ENCODE results near the gene P2RY1.

GRCh38 chr3:152830245-152830644, 4.7 kb upstream of the P2RY1 start:
- TF ChIP-seq CTCF (IDR thresholded peaks at IDR 0.05), result no peak
- TF ChIP-seq POLR2A (IDR thresholded peaks at IDR 0.05), result no peak
